AG09309 (cell line): Measurements from ENCODE around the gene SUGCT.

Experiments used
- DNase-seq: peaks from one replicate; pipeline ENCODE4 v3.0.0-alpha.2; 2010; ENCODE audit warnings: low read depth
- H3K4me3 ChIP-seq: 2 replicates; pipeline ENCODE4 v1.5.1; 2011; ENCODE audit warnings: mild to moderate bottlenecking, low read depth, low read length, moderate library complexity; ENCODE audit not compliant: control insufficient read depth
- CTCF ChIP-seq: IDR thresholded peaks from 2 replicates; pipeline ENCODE4 v1.5.1; 2011; ENCODE audit warnings: mild to moderate bottlenecking, low read depth, low read length, inconsistent platforms; ENCODE audit not compliant: insufficient read depth, control insufficient read depth; ENCODE audit errors: missing control alignments

The SUGCT gene

GRCh38 chr7:40509287-40509996 is 374.6 kb downstream of the SUGCT start:
- H3K4me3 ChIP-seq = no peak overlapping the region
- DNase-seq = no peak
- no peak for TF ChIP-seq CTCF

GRCh38 chr7:40516376-40516775 is 381.6 kb downstream of the SUGCT start:
- no peak for DNase-seq
- TF ChIP-seq CTCF = no peak
- no peak overlapping the region for H3K4me3 ChIP-seq

- H3K4me3 ChIP-seq = no peak overlapping the region
- no peak for DNase-seq
- no peak for TF ChIP-seq CTCF
These were observed 384.2 kb downstream of the SUGCT start for GRCh38 chr7:40519009-40519408.

DNA sequence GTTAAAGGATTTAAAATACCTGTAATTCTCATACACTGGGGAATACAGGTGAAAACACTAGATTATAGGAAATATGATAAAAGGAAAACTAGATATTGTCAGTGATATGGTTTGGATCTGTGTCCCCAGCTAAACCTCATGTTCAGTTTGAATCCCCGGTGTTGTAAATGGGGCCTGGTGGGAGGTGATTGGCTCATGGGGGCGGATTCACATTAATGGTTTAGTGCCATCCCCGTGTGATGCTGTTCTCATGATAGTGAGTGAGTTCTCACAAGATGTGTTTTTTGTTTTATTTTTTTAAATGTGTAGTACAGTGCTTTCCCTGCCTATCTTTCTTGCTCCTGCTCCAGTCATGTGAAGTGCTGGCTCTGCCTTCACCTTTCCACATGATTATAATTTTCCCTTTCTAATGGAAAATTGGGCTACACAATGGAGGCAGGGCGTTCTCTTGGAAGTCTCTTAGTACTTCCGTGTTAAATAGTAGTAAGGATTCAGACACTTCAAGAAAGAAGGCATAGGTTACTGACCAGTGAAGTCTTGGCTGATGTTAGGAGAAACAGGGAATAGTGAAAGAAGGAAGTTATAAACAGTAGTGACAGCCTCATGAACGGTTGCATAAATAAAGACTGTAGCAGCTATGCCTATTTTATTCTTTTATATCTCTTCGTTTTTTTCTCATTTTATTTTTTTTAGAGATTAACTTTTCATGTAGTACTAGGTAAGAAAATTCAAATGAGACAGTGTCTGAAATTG is 386.4 kb downstream of the SUGCT start:
- no peak for TF ChIP-seq CTCF
- DNase-seq = no peak
- H3K4me3 ChIP-seq = no peak overlapping the region

GRCh38 chr7:40525764-40526163 is 391.0 kb downstream of the SUGCT start:
- DNase-seq = no peak
- TF ChIP-seq CTCF = no peak
- no peak overlapping the region for H3K4me3 ChIP-seq

DNA sequence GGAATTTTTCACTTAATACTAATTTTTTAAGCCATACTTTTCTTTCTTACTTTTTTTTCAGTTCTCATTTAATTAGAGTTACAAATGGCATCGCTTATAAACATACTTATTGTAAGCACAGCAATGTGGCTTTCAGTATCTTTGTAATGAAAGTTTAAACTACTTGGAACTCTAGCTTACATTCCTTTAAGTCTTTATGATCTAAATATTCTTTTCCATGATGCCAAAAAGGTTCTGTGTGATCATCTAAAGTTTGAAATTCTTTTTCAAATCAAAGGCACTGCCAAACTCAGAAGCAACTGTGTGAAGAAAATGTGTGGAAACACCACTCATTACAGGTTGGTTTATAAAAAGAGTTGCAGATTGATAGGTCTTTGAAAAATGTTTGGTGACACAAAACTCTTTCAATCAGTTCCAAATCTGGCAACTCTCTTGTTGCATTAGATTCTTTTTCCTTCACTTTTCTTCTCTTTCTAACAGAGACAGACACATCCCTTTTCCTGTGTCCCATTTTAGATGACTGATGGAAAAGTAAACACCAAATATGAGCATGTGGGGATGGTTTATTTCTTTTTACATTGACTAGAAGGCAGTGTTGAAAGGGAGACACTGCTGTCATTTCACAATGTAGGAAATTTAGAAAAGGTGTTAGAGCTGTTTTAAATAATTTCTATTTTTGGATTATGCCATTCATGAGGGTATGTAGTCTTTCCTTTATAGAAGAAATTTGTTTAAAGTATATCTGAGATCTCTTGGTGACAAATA is 392.3 kb downstream of the SUGCT start:
- DNase-seq = no peak
- TF ChIP-seq CTCF = no peak
- no peak overlapping the region for H3K4me3 ChIP-seq
